SK-N-SH treated with all-trans-retinoic acid at 6 μM for 48 hours (cell line): ENCODE results near the gene NKAPD1.

ENCODE experiments used
- ATAC-seq: fragments of 200-7000 bp; cut with Tn5 transposase; 3 replicates; pipeline ENCODE4 v1.9.1; 2020; ENCODE audit warnings: mild to moderate bottlenecking, moderate library complexity
- BACH2 ChIP-seq: fragments of 250-450 bp; sonication (Bioruptor Pico); IDR thresholded peaks from 2 replicates; pipeline ENCODE4 v1.9.0; 2021; ENCODE audit warnings: mild to moderate bottlenecking, borderline replicate concordance
- CREB5 ChIP-seq: fragments of 250-450 bp; sonication (Bioruptor Pico); IDR thresholded peaks from 2 replicates; pipeline ENCODE4 v1.5.1; 2020; ENCODE audit warnings: low read depth, mild to moderate bottlenecking, moderate library complexity
- CSRNP3 ChIP-seq: fragments of 250-450 bp; sonication (Bioruptor Pico); IDR thresholded peaks from 2 replicates; pipeline ENCODE4 v1.5.1; 2021; ENCODE audit warnings: mild to moderate bottlenecking, moderate library complexity
- ESRRG ChIP-seq: fragments of 250-450 bp; sonication (Bioruptor Pico); IDR thresholded peaks from 2 replicates; pipeline ENCODE4 v1.6.1; 2021; ENCODE audit warnings: mild to moderate bottlenecking
- ISL1 ChIP-seq: fragments of 250-450 bp; sonication (Bioruptor Pico); IDR thresholded peaks from 2 replicates; pipeline ENCODE4 v2.1.2; 2022; ENCODE audit warnings: mild to moderate bottlenecking, moderate library complexity
- OSR1 ChIP-seq: fragments of 250-450 bp; sonication (Bioruptor Pico); IDR thresholded peaks from 2 replicates; pipeline ENCODE4 v1.8.0; 2022; ENCODE audit warnings: moderate library complexity, mild to moderate bottlenecking, inconsistent platforms
- POU6F1 ChIP-seq: fragments of 250-450 bp; sonication (Bioruptor Pico); IDR thresholded peaks from 2 replicates; pipeline ENCODE4 v1.8.0; 2021; ENCODE audit warnings: low read depth, mild to moderate bottlenecking, moderate library complexity, borderline replicate concordance
- PPARA ChIP-seq: fragments of 250-450 bp; sonication (Bioruptor Pico); IDR thresholded peaks from 2 replicates; pipeline ENCODE4 v1.5.0; 2020; ENCODE audit warnings: mild to moderate bottlenecking, borderline replicate concordance
- RARB ChIP-seq: fragments of 250-450 bp; sonication (Bioruptor Pico); IDR thresholded peaks from 2 replicates; pipeline ENCODE4 v1.8.0; 2021; ENCODE audit warnings: mild to moderate bottlenecking, moderate library complexity
- TOX ChIP-seq: fragments of 250-450 bp; sonication (Bioruptor Pico); IDR thresholded peaks from 2 replicates; pipeline ENCODE4 v1.8.0; 2021; ENCODE audit warnings: mild to moderate bottlenecking, moderate library complexity, borderline replicate concordance
- TSHZ2 ChIP-seq: fragments of 250-450 bp; sonication (Bioruptor Pico); IDR thresholded peaks from 2 replicates; pipeline ENCODE4 v1.5.0; 2020; ENCODE audit warnings: mild to moderate bottlenecking, moderate library complexity
- ZC3H10 ChIP-seq: fragments of 250-450 bp; sonication (Bioruptor Pico); IDR thresholded peaks from 2 replicates; pipeline ENCODE4 v1.5.1; 2021; ENCODE audit warnings: mild to moderate bottlenecking, moderate library complexity
- ZFP3 ChIP-seq: fragments of 250-450 bp; sonication (Bioruptor Pico); IDR thresholded peaks from 2 replicates; pipeline ENCODE4 v1.5.0; 2020; ENCODE audit warnings: mild to moderate bottlenecking, moderate library complexity
- ZNF565 ChIP-seq: fragments of 450-650 bp; formaldehyde crosslinking; conservative IDR thresholded peaks from 2 replicates; pipeline ENCODE4 v1.5.0; 2020; ENCODE audit warnings: low read depth, mild to moderate bottlenecking, moderate library complexity
- ZNF70 ChIP-seq: fragments of 450-650 bp; formaldehyde crosslinking; IDR thresholded peaks from 2 replicates; pipeline ENCODE4 v1.5.0; 2020; ENCODE audit warnings: mild to moderate bottlenecking, moderate library complexity

Gene NKAPD1

GRCh38 chr11:112134473-112134872 lies 60.4 kb downstream of the NKAPD1 start:
- no peak for TF ChIP-seq CREB5 (CRISPR knock-in tag)
- no peak for TF ChIP-seq TOX (CRISPR knock-in tag)
- TF ChIP-seq CSRNP3 (CRISPR knock-in tag) = no peak
- no peak for TF ChIP-seq TSHZ2
- TF ChIP-seq ZFP3 (CRISPR knock-in tag) = no peak
- no peak for TF ChIP-seq POU6F1 (CRISPR knock-in tag)
- no peak for TF ChIP-seq PPARA (CRISPR knock-in tag)
- TF ChIP-seq BACH2 (CRISPR knock-in tag) = no peak
- no peak for TF ChIP-seq ZNF70
- no peak for TF ChIP-seq ZC3H10 (CRISPR knock-in tag)
- no peak for TF ChIP-seq ISL1 (CRISPR knock-in tag)
- TF ChIP-seq ESRRG (CRISPR knock-in tag) = no peak
- no peak for TF ChIP-seq RARB (CRISPR knock-in tag)
- no peak for TF ChIP-seq ZNF565
- no peak for TF ChIP-seq OSR1 (CRISPR knock-in tag)
- no peak for ATAC-seq
